Fibroblast of upper back skin (primary cell): Measurements from ENCODE around the gene CHIT1.
"Not testable (repeated sequence)": the region's sequence is repeated elsewhere in the genome, so short reads cannot be mapped to it uniquely, and the experiment has no call there.

Source experiments
- DNase-seq: peaks from one replicate; pipeline ENCODE4 v3.0.0-alpha.2; 2013

CHIT1 gene

DNA sequence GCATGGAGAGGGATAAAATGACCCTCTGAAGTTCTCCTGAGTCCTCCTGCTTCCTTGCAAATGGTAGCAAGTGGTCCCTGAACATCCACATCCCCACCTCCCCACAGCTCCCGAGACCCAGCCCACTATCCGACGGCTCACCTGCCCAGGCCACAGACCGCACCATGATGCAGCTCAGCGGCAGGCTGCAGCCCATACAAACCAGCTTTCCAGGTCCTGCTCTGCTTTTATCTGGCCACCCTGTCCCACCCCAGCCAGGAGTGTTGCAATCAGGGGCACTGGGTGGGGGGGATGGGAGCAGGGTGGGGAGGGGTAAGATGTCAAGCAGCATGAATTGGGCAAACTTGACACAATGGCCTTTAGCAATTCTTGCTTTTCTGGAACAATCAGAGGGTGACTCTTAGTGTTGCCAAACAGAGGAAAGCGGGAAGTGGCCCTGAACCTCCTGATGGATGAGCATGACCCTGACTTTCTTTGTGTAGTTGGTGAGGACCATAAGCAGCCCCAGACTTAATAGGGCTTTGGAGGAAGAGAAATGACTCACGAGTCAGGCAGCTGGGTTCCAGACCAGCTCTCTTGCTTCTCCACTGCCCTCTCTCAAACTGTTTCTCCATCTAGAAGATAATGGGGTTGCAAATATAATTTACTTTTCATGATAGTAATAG, at the start of gene CHIT1:
Gene CHIT1, minus strand, starts transcription at position 203 of the 665 bp plus-strand sequence. Its CDS starts 37 bp downstream, at position 166.
- no peak for DNase-seq

DNA sequence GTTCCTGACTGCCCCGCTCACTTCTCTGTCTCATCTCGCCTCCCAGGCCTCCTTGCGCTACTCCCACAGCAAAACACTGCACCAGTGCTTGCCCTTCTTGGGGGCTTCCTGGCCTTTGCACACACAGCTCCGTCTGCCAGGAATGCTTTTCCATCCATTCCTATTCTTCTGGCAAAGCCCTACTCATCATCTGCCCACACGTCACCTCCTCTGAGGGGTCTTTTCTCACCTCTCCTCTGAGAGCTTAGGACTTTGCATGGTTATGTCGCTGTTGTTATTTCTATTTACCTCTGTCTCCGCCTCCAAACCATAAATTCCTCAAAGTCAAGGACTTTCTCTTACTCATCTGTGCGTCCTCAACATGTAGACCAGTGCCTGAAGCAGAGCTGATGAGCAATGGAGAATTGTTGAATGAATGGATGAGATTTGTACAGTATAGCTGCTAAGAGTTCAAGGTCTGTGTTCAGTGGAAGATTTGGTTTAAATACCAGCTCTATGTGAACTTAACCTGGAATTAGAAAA, 49.5 kb upstream of the CHIT1 start:
- DNase-seq: no peak

DNA sequence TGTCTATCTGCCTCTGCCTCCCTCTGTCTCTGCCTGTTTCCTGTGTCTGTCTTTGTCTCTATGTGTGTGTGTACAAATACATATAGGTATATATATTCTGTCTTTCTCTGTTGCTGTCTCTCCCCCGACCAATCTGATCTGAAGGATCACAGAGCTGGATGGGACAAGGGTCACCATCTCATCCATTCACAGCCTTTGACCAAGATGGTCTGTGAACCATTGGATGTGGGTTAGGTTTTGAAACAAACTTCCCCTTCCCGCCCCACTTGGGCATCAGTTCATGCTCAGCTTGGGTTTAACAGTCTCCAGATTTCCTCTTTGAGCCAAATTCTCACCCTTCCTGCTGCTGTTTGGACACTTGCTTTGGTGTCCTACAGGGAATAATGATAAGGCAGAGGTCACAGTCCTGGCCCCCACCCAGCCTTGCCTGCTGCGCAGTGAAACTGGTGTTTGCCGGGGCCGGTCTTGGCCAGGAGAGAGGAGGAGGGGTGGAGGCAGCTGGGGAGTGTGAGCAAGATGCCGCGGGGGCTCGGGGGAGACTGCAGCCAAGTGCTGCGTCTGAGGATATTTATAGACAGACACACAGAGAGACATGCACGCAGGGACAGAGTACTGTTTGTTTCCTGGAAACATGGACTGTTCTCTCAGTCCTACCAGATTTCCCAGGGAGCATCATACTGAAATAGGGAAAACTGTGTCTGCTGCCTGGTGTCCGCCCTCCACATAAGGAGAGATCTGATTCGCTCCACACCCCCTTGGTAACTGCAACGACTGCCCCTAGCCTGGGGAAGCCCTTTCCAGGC, 48.8 kb upstream of the CHIT1 start:
- peak; percentile 72 for DNase-seq

DNA sequence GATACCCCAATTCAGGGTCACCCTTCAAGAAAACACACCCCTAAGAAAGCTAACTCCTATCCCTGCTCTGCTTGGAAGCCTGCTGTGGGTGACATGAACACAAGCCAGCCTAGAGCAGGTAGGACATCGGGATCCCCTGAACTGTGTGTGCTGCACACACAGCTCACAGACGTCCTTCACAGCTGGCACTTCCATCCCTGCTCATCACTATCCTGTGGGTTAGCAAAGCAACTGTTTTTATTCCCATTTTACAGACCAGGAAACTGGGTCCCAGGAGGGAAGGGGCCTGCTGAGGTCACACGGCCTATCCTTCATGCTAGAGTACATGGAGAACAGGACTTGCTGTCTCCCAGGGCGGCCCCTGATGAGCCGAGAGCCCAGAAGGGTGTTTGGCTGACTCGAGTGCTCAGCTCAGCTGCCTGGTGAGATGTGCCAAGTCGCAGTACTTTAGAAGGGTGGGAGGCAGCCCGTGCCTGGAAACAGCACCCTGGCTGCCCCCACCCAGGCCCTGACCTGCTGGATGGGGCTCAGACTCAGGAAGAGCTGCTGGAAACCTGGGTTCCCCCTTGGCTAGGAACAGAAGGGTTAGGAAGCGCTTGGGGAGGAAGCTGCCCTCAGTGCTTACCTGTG, 47.6 kb upstream of the CHIT1 start:
- no peak for DNase-seq

- DNase-seq: no peak
Measured at GRCh38 chr1:203276408-203276807, 46.9 kb upstream of the CHIT1 start.

DNA sequence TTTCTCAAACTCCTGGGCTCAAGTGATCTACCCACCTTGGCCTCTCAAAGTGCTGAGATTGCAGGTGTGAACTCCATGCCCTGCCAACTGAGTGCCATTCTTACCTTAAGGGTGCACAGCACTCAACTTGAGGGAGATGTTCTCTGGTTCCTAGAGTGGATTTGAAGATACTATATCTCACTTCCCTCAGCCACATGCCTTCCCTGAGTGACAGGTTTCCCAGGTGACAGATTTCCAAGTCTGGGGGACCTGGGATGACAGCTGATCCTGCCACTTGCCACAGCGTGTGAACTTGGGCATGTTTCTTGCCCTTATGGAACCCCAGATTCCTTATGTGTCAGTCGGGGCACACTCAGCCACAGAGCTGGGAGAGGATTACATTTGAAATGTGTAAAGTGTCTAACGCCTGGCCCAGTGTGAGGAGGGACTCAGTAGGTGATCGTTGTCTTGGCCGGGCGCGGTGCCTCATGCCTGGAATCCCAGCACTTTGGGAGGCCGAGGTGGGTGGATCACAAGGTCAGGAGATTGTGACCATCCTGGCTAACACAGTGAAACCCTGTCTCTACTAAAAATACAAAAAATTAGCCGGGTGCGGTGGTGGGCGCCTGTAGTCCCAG, 46.3 kb upstream of the CHIT1 start:
- no peak for DNase-seq

DNA sequence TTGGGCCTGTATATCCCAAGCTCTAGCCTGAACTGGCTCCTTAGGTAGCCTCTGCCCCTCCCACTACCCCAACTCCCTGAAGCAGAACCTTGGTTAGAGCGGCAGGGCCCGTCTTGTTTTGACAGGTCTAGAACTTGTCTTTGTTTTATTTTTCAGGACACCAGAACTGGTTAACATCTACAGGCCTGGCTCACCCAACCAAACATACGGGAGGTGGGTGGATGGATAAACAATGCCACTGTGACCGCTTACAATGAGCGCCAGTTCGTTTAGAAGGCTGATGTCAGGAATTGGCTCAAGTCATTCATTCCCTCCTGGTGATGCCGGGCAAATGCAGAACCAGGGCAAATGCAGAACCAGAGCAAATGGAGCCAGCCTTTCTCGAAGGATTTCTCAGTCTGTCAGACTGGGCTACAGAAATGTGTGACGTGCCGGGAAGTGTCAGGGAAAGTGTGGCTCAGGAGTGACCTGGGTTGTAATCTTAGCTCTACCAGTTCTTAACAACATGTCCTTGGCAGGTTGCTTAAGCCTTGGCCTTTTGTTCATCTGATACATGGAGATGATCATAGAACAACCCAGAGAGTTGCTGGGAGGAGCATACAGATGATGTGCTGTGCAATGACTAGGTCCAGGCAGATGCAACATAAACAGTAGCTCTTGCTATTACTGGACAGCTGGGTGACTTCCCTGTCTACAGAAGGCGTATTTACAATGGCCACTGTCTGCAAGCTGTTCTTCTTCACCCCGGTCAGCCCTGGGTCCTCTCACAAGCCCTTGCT, 45.3 kb upstream of the CHIT1 start:
- no peak for DNase-seq

DNA sequence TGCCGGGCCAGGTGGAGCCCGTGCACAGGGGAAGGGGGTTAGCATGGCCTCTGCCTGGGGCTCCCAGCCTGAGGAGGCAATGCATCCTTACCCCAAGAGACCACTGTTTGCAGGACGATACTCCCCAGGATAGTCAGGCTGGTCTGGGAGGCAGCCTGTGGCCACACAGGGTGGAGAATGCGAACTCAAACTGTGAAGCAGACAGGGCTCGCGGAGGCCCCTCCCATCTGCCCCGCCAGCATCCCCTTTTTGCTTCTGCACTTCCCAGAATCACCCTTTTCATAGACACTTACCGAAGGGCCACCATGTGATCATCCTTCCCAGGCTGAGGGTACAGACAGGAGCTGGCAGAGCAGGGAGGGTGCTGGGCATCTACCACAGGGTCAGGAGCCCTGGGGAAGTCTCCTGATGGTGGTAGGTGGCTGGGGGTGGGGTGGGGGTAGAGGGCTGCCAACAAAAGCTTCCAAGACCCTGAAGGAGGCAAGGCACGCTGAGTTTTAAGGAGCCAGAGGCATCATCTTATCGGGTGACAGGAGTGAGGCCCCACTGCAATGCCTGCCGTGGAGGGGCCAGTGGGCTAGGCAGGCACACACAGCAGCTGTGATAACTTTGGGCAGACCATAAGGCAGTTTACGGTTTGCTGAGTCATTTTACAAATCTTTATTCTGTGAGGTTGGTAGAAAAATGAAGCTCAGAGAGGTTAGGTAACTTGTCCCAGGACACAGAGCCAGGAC, 44.6 kb upstream of the CHIT1 start:
- DNase-seq: no peak

- peak; percentile 72 for DNase-seq
Measured at GRCh38 chr1:203273206-203273868, 43.9 kb upstream of the CHIT1 start.

DNA sequence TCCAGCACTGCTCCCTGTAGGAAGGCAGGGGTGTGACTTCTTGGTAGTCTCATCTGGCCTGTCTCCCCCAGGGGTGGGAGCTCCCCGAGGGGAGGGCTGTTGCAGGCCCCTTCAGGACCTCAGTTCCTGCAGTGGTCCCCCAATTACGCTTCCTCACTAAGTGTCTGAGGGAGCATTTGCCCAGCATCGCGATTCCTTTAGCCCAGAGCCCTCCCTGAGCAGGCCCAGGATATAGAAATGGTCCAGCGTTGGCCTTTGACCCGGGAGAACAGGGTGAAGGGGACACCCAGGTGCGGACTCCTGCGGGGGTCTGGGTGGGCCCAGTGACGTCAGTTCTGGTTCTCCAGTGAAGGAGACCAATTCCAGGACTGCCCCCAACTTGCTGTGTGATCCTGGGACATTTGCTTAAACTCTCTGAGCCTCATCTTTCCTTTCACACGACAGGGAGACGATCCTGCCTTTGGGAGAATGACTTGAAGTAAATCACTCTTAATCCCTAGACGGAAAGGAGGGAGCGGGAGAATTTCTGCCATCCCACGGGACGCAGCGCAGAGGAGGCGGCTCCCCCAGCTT, 43.2 kb upstream of the CHIT1 start:
- DNase-seq: no peak

GRCh38 chr1:203271962-203272632, 42.6 kb upstream of the CHIT1 start:
- DNase-seq: no peak

DNA sequence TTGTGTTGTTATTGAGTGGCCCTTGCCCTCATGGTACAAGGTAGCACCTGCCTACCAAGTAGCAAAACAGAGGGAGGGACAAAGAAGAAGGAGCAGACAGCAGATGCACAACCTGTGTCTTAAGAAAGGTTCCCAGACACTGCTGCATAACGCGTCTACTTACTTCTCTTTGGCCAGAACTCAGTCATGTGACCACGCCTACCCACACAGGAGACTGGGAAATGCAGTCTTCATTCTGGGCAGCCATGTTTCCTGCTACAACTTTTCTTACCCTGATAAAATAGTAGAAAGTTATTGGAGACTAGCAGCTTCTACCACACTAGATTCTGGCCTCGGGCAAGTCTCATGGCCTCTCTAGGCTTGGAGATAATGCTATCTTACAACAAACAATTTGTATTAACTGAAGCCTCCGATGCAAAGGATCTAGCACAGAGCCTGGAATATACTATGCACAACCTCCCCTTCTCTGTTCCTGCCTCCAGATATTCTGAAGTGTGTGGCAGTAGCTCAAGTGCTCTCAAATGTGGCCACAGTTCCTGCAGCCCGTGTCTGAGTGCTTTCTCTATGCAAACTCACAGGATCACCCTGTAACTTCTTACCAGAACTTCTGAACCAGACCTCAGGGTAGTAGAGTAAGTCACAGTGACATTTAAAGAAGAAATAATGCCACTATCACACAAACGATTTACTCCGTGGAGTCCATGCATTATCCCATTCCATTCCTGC, 41.7 kb upstream of the CHIT1 start:
- peak; percentile 67 for DNase-seq

- no peak for DNase-seq
Measured at GRCh38 chr1:203270448-203270847, 41.0 kb upstream of the CHIT1 start.

DNA sequence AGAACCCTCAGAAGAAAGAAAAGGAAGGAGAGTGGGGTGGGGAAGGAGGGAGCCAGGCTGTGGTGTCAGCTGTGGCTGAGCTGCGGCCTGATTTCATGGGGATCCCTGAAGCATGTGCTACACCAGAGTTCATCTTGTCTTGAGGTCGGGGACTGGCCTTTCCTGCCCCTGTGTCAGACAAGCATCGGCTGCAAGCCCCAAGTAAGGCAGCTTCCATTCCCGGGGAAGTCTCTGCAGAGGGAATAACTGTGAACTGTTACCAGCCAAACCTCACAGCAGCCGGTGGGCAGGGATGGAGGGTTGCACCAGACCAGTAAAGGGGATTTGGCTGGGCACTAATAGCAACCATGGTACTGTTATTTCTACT, 40.2 kb upstream of the CHIT1 start:
- DNase-seq: no peak

DNA sequence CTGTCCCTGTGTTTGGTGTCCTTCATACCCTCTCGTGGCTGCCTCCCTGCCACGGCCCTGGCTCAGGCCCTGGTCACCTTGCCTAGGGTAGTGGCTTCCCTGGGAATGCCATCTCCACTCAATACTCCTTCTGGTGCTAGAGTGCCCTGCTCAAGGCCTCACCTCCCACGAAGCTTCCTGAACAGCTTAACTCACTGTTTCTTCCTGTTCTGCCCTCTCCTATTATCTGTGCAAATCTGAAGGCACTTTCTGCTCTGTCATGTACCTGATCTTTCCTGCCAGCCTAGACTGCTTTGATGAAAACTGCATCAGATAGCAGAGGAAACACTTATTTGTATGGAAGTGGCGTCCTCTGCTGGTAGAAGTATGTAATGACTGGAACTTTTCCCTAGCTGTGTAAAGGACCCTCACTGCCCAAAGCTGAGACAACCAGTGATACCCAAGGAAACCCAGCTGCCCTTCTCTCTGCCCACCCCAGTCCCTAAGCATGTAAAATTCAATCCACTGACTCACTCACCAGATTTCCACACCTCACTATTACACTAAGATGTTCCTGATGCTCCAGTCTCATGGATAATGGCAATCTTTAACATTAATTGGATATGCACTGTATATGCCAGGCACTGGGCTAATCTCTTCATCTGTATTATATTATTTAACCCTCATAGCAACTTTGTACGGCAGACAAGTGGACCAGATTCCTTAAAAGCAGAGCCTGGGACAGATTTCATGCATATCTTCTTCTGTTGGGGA, 39.6 kb upstream of the CHIT1 start:
- peak; percentile 74 for DNase-seq

- no peak for DNase-seq
Measured at GRCh38 chr1:203267912-203268311, 38.4 kb upstream of the CHIT1 start.

- DNase-seq: peak; percentile 86
Measured at GRCh38 chr1:203267347-203267846, 37.9 kb upstream of the CHIT1 start.

DNA sequence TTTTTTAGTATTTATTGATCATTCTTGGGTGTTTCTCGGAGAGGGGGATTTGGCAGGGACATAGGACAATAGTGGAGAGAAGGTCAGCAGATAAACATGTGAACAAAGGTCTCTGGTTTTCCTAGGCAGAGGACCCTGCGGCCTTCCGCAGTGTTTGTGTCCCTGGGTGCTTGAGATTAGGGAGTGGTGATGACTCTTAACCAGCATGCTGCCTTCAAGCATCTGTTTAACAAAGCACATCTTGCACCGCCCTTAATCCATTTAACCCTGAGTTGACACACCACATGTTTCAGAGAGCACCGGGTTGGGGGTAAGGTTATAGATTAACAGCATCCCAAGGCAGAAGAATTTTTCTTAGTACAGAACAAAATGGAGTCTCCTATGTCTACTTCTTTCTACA, 36.7 kb upstream of the CHIT1 start:
- DNase-seq: not testable (repeated sequence)

DNA sequence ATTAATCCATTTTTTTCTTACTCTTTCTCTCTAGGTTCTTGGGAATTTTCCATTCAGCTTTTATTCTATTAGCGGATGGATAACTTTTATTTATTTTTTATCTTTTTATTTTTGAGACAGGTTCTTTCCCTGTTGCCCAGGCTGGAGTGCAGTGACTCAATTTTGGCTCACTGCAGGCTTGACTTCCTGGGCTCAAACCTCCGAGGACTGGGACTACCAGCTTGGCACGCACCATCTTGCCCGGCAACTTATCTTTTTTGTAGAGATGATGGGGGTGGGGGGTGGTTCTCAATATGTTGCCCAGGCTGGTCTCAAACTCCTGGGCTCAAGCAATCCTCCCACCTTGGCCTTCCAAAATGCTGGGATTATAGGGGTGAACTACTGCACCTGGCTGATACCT, 36.1 kb upstream of the CHIT1 start:
- DNase-seq: no peak
